HG03135 (cell line): Measurements from ENCODE around the gene TOX3.

Experiments
- ATAC-seq: cut with Tn5 transposase; IDR thresholded peaks from one replicate; pipeline ENCODE4 v1.9.1; 2021; ENCODE audit warnings: mild to moderate bottlenecking, moderate library complexity; ENCODE audit not compliant: unreplicated experiment

TOX3 gene

GRCh38 chr16:52496051-52496876 is 50.7 kb downstream of the TOX3 start:
- ATAC-seq = no peak

GRCh38 chr16:52494621-52495020 is 52.3 kb downstream of the TOX3 start:
- no peak for ATAC-seq

- no peak for ATAC-seq
These were observed 52.8 kb downstream of the TOX3 start for GRCh38 chr16:52494145-52494544.

GRCh38 chr16:52492789-52493357 is 54.1 kb downstream of the TOX3 start:
- ATAC-seq = no peak

GRCh38 chr16:52491216-52491615 is 55.7 kb downstream of the TOX3 start:
- ATAC-seq = no peak

- ATAC-seq = no peak
These were observed 57.0 kb downstream of the TOX3 start for GRCh38 chr16:52489894-52490293.

- no peak for ATAC-seq
These were observed 58.1 kb downstream of the TOX3 start for GRCh38 chr16:52488837-52489289.

- no peak for ATAC-seq
These were observed 59.0 kb downstream of the TOX3 start for GRCh38 chr16:52487849-52488457.

GRCh38 chr16:52480237-52480636 is 66.7 kb downstream of the TOX3 start:
- ATAC-seq = no peak

GRCh38 chr16:52476111-52476510 is 70.8 kb downstream of the TOX3 start:
- ATAC-seq = no peak

- ATAC-seq = no peak
These were observed 72.3 kb downstream of the TOX3 start for GRCh38 chr16:52474679-52475078.

- no peak for ATAC-seq
These were observed 73.8 kb downstream of the TOX3 start for GRCh38 chr16:52473096-52473495.

- no peak for ATAC-seq
These were observed 75.1 kb downstream of the TOX3 start for GRCh38 chr16:52471650-52472370.

- ATAC-seq = no peak
These were observed 76.4 kb downstream of the TOX3 start for GRCh38 chr16:52470585-52470984.

GRCh38 chr16:52469775-52470174 is 77.2 kb downstream of the TOX3 start:
- ATAC-seq = no peak

- ATAC-seq = no peak
These were observed 77.9 kb downstream of the TOX3 start for GRCh38 chr16:52469091-52469490.

- no peak for ATAC-seq
These were observed 79.2 kb downstream of the TOX3 start for GRCh38 chr16:52467753-52468152.

- no peak for ATAC-seq
These were observed 79.9 kb downstream of the TOX3 start for GRCh38 chr16:52466994-52467393.

- ATAC-seq = no peak
These were observed 81.2 kb downstream of the TOX3 start for GRCh38 chr16:52465711-52466267.

- ATAC-seq = no peak
These were observed 83.0 kb downstream of the TOX3 start for GRCh38 chr16:52463904-52464303.

- no peak for ATAC-seq
These were observed 84.1 kb downstream of the TOX3 start for GRCh38 chr16:52462816-52463215.
